ENCODE measurements around the gene NRIP1. TPM values are rescaled to one million over a fixed set of nuclear protein-coding genes. Genes with fewer than 3 reads are reported as not detected.

NRIP1 gene
- total and polyA plus RNA-seq, 2 donors (not counting 1 experiment from before 2014, with no cell fraction given) = 3.3 to 32.1 TPM

- peaks cover 1 to 11% (median 2%) of the 10 kb centered on the region in 3 donors for H3K9me3 ChIP-seq (ENCODE audit: control extremely low read depth in 1 of 3, control insufficient read depth in 2 of 3, insufficient read depth in 1 of 3, low read length in 2 of 3)
- H3K9me3 Mint-ChIP-seq (ENCODE audit: insufficient read depth) = no peaks in the 10 kb centered on the region
- no peak overlapping the region for H3K27ac Mint-ChIP-seq
- H3K27ac ChIP-seq (ENCODE audit: low read length in 2 of 2) = no peak overlapping the region
- H3K27me3 Mint-ChIP-seq = no peaks in the 10 kb centered on the region
- WGBS (ENCODE audit: insufficient coverage) = 100% methylated on average over 1 of the region's 3 CpGs
- H2AFZ ChIP-seq (ENCODE audit: insufficient read depth, low read depth, low read length, poor library complexity, severe bottlenecking) = no peak overlapping the region
- no peak overlapping the region for H3K9ac ChIP-seq (ENCODE audit: low read length)
- no peak for TF ChIP-seq CTCF (IDR thresholded peaks at IDR 0.05)
- TF ChIP-seq EZH2 (IDR thresholded peaks at IDR 0.05; ENCODE audit: borderline replicate concordance, insufficient read depth, low read depth, low read length, poor library complexity, severe bottlenecking) = no peak
- intact Hi-C loops (cut with micrococcal nuclease) = no loop called here
- no peak for ATAC-seq (ENCODE audit: low read depth)
- H3K27me3 ChIP-seq (replicated peaks in 1 of 4; ENCODE audit: control extremely low read depth in 1 of 4, control insufficient read depth in 3 of 4, insufficient read depth in 4 of 4, low read length in 3 of 4) = no peaks in the 10 kb centered on the region
- POLR2A ChIA-PET = no interaction called here
- CTCF ChIA-PET = no interaction called here
- H3K4me1 ChIP-seq (ENCODE audit: control insufficient read depth in 2 of 2, insufficient read depth in 2 of 2, low read length in 2 of 2) = no peaks in the 10 kb centered on the region
- H3K4me2 ChIP-seq (replicated peaks; ENCODE audit: low read depth, low read length, poor library complexity, severe bottlenecking) = no peak overlapping the region
- H3K4me3 ChIP-seq (ENCODE audit: control extremely low read depth in 1 of 5, extremely low read depth in 1 of 5, insufficient read depth in 1 of 5, low read depth in 2 of 5, low read length in 4 of 5) = no peak overlapping the region
- H3K79me2 ChIP-seq (ENCODE audit: control insufficient read depth, insufficient read depth, low read length) = no peaks in the 10 kb centered on the region
- no peaks in the 10 kb centered on the region for H3K36me3 ChIP-seq (replicated peaks in 1 of 2; ENCODE audit: control extremely low read depth in 1 of 2, control insufficient read depth in 1 of 2, extremely low read depth in 1 of 2, insufficient read depth in 2 of 2, low read length in 1 of 2)
- no peak for DNase-seq
- no peak overlapping the region for H3K4me3 Mint-ChIP-seq
- no peaks in the 10 kb centered on the region for H4K20me1 ChIP-seq (ENCODE audit: control insufficient read depth, insufficient read depth, low read length, poor library complexity, severe bottlenecking)
- no peaks in the 10 kb centered on the region for H3K4me1 Mint-ChIP-seq
These were observed 121.2 kb downstream of the NRIP1 start for GRCh38 chr21:14943616-14944015.

- CTCF ChIA-PET = no interaction called here
These were observed 121.9 kb downstream of the NRIP1 start for GRCh38 chr21:14942801-14943490.

More at GRCh38 chr21:14942801-14943490, 121.9 kb downstream of the NRIP1 start:
- Histone ChIP-seq H3K27ac (ENCODE audit: low read length in 2 of 2) (no peak overlapping the region), H2AFZ (ENCODE audit: insufficient read depth, low read depth, low read length, poor library complexity, severe bottlenecking) (no peak overlapping the region), H3K4me1 (ENCODE audit: control insufficient read depth in 2 of 2, insufficient read depth in 2 of 2, low read length in 2 of 2) (no peaks in the 10 kb centered on the region), H3K9me3 (ENCODE audit: control extremely low read depth in 1 of 3, control insufficient read depth in 2 of 3, insufficient read depth in 1 of 3, low read length in 2 of 3) (peaks cover 0 to 9% (median 1%) of the 10 kb centered on the region in 3 donors), H4K20me1 (ENCODE audit: control insufficient read depth, insufficient read depth, low read length, poor library complexity, severe bottlenecking) (no peaks in the 10 kb centered on the region), H3K79me2 (ENCODE audit: control insufficient read depth, insufficient read depth, low read length) (no peaks in the 10 kb centered on the region), H3K36me3 (replicated peaks in 1 of 2; ENCODE audit: control extremely low read depth in 1 of 2, control insufficient read depth in 1 of 2, extremely low read depth in 1 of 2, insufficient read depth in 2 of 2, low read length in 1 of 2) (no peaks in the 10 kb centered on the region), H3K4me2 (replicated peaks; ENCODE audit: low read depth, low read length, poor library complexity, severe bottlenecking) (no peak overlapping the region), H3K4me3 (ENCODE audit: control extremely low read depth in 1 of 5, extremely low read depth in 1 of 5, insufficient read depth in 1 of 5, low read depth in 2 of 5, low read length in 4 of 5) (no peak overlapping the region), H3K27me3 (replicated peaks in 1 of 4; ENCODE audit: control extremely low read depth in 1 of 4, control insufficient read depth in 3 of 4, insufficient read depth in 4 of 4, low read length in 3 of 4) (no peaks in the 10 kb centered on the region), H3K9ac (ENCODE audit: low read length) (no peak overlapping the region)
- no peak for DNase-seq
- intact Hi-C loops (cut with micrococcal nuclease) = no loop called here
- no peak for TF ChIP-seq EZH2 (IDR thresholded peaks at IDR 0.05; ENCODE audit: borderline replicate concordance, insufficient read depth, low read depth, low read length, poor library complexity, severe bottlenecking)
- TF ChIP-seq CTCF (IDR thresholded peaks at IDR 0.05) = no peak
- Mint-ChIP-seq H3K4me3 (no peak overlapping the region), H3K27ac (no peak overlapping the region), H3K4me1 (no peaks in the 10 kb centered on the region), H3K9me3 (ENCODE audit: insufficient read depth) (no peaks in the 10 kb centered on the region), H3K27me3 (no peaks in the 10 kb centered on the region)
- no peak for ATAC-seq (ENCODE audit: low read depth)
- WGBS (ENCODE audit: insufficient coverage) = 100% methylated on average over 1 of the region's 2 CpGs
- POLR2A ChIA-PET = no interaction called here

Data from B cell (primary cell).